ENCODE results near the gene GREB1.

The GREB1 gene

GRCh38 chr2:11649093-11649492 is 115.2 kb downstream of the GREB1 start:
- Histone ChIP-seq H3K9me3 (ENCODE audit: severe bottlenecking) (no peaks in the 10 kb centered on the region), H3K36me3 (no peaks in the 10 kb centered on the region), H3K4me3 (ENCODE audit: low read depth, low read length) (no peak overlapping the region), H3K27ac (no peak overlapping the region), H3K27me3 (ENCODE audit: insufficient read depth, low read depth, severe bottlenecking) (no peaks in the 10 kb centered on the region)
- TF ChIP-seq CTCF (IDR thresholded peaks at IDR 0.05; ENCODE audit: low read depth, low read length) = no peak
- no peak for DNase-seq

- Histone ChIP-seq H3K27ac (no peak overlapping the region), H3K4me3 (ENCODE audit: low read depth, low read length) (no peak overlapping the region), H3K9me3 (ENCODE audit: severe bottlenecking) (no peaks in the 10 kb centered on the region), H3K27me3 (ENCODE audit: insufficient read depth, low read depth, severe bottlenecking) (no peaks in the 10 kb centered on the region), H3K36me3 (no peaks in the 10 kb centered on the region)
- no peak for DNase-seq
- no peak for TF ChIP-seq CTCF (IDR thresholded peaks at IDR 0.05; ENCODE audit: low read depth, low read length)
Measured at GRCh38 chr2:11651856-11652548, 118.2 kb downstream of the GREB1 start.

GRCh38 chr2:11652553-11652952 is 118.7 kb downstream of the GREB1 start:
- H3K27ac ChIP-seq = no peak overlapping the region
- no peaks in the 10 kb centered on the region for H3K9me3 ChIP-seq (ENCODE audit: severe bottlenecking)
- TF ChIP-seq CTCF (IDR thresholded peaks at IDR 0.05; ENCODE audit: low read depth, low read length) = no peak
- H3K27me3 ChIP-seq (ENCODE audit: insufficient read depth, low read depth, severe bottlenecking) = no peaks in the 10 kb centered on the region
- H3K4me3 ChIP-seq (ENCODE audit: low read depth, low read length) = no peak overlapping the region
- no peaks in the 10 kb centered on the region for H3K36me3 ChIP-seq
- DNase-seq = no peak

- no peak overlapping the region for H3K4me3 ChIP-seq (ENCODE audit: low read depth, low read length)
- H3K9me3 ChIP-seq (ENCODE audit: severe bottlenecking) = peaks cover 8% of the 10 kb centered on the region
- no peak for TF ChIP-seq CTCF (IDR thresholded peaks at IDR 0.05; ENCODE audit: low read depth, low read length)
- no peaks in the 10 kb centered on the region for H3K27me3 ChIP-seq (ENCODE audit: insufficient read depth, low read depth, severe bottlenecking)
- H3K36me3 ChIP-seq = no peaks in the 10 kb centered on the region
- DNase-seq = no peak
- no peak overlapping the region for H3K27ac ChIP-seq
Measured at GRCh38 chr2:11655495-11655894, 121.7 kb downstream of the GREB1 start.

GRCh38 chr2:11656252-11656651 is 122.4 kb downstream of the GREB1 start:
- no peak overlapping the region for H3K27ac ChIP-seq
- no peak for TF ChIP-seq CTCF (IDR thresholded peaks at IDR 0.05; ENCODE audit: low read depth, low read length)
- no peak for DNase-seq
- H3K9me3 ChIP-seq (ENCODE audit: severe bottlenecking) = peaks cover 8% of the 10 kb centered on the region
- no peaks in the 10 kb centered on the region for H3K27me3 ChIP-seq (ENCODE audit: insufficient read depth, low read depth, severe bottlenecking)
- H3K36me3 ChIP-seq = no peaks in the 10 kb centered on the region
- no peak overlapping the region for H3K4me3 ChIP-seq (ENCODE audit: low read depth, low read length)

- Histone ChIP-seq H3K27ac (no peak overlapping the region), H3K9me3 (ENCODE audit: severe bottlenecking) (peaks cover 8% of the 10 kb centered on the region), H3K4me3 (ENCODE audit: low read depth, low read length) (no peak overlapping the region), H3K36me3 (no peaks in the 10 kb centered on the region), H3K27me3 (ENCODE audit: insufficient read depth, low read depth, severe bottlenecking) (no peaks in the 10 kb centered on the region)
- TF ChIP-seq CTCF (IDR thresholded peaks at IDR 0.05; ENCODE audit: low read depth, low read length) = no peak
- no peak for DNase-seq
Measured at GRCh38 chr2:11656671-11657101, 122.8 kb downstream of the GREB1 start.

Data from WERI-Rb-1 (cell line).